Thyroid gland (tissue), 4 donors: Measurements from ENCODE around the gene RAB5B. TPM values are rescaled to one million over a fixed set of nuclear protein-coding genes. Genes with fewer than 3 reads are reported as not detected.
"Not testable (repeated sequence)": the region's sequence is repeated elsewhere in the genome, so short reads cannot be mapped to it uniquely, and the experiment has no call there.

ENCODE experiments used
- DNase-seq, 2 donors: peaks; one replicate each; pipeline ENCODE4 v3.0.0-alpha.2; 2019
- H3K27ac ChIP-seq, 3 donors: fragments of 200-600 bp; sonication (generic); 1 replicate in 2 of 3; 2 replicates in 1 of 3; pipeline ENCODE4 v1.5.1; 2016 to 2019; ENCODE audit warnings: mild to moderate bottlenecking in 1 of 3, moderate library complexity in 1 of 3
- H3K27me3 ChIP-seq: fragments of 200-600 bp; sonication (generic); one replicate; pipeline ENCODE4 v1.5.1; 2019
- H3K36me3 ChIP-seq, 2 donors: fragments of 200-600 bp; sonication (generic); one replicate each; pipeline ENCODE4 v1.5.1; 2016 to 2019
- H3K4me1 ChIP-seq, 2 donors: fragments of 200-600 bp; sonication (generic); one replicate each; pipeline ENCODE4 v1.5.1; 2017 to 2019
- H3K4me3 ChIP-seq, 3 donors: fragments of 200-600 bp; sonication (generic); replicated peaks in 1 of 3; 1 replicate in 2 of 3; 2 replicates in 1 of 3; pipeline ENCODE4 v1.5.1; 2016; ENCODE audit warnings: mild to moderate bottlenecking in 1 of 3
- H3K9me3 ChIP-seq: fragments of 200-600 bp; sonication (generic); one replicate; pipeline ENCODE4 v1.5.1; 2017
- CTCF ChIP-seq, 6 experiments: fragments of 200-600 bp in 3 of 6; fragments of 450-650 bp in 3 of 6; sonication (generic) in 3 of 6; IDR thresholded peaks; one replicate each; pipeline ENCODE4 v1.5.1; 2016 to 2019; ENCODE audit warnings: antibody characterized with exemption in 6 of 6, mild to moderate bottlenecking in 2 of 6, inconsistent platforms in 1 of 6, moderate library complexity in 1 of 6
- POLR2A ChIP-seq, 2 donors: fragments of 450-650 bp; IDR thresholded peaks; one replicate each; pipeline ENCODE4 v1.6.1; 2017; ENCODE audit warnings: antibody characterized with exemption in 2 of 2, mild to moderate bottlenecking in 2 of 2, moderate library complexity in 1 of 2
- WGBS, 2 donors: methylation state at CpG; one replicate each; pipeline ENCODE4 v1.1.5; 2017; 5-methylcytosine and 5-hydroxymethylcytosine counted together
- intact Hi-C: fragments of 100-400 bp; cut with DNase I; formaldehyde crosslinking; loops from one replicate; pipeline ENCODE4 v1.15.1; 2023
- total RNA-seq, 4 donors: library from RNA; depleted of rRNA; stranded (reverse); fragments of >200 nt; gene quantifications; one replicate each; pipeline ENCODE4 v1.2.3, GENCODE V29; 2016

Gene RAB5B
- total RNA-seq, 4 donors from 2014 or later: 104 to 119 (median 107) TPM

- intact Hi-C loops: loop anchor here (10.0 kb wide), 1 partner anchor 64 kb away; the partner anchor contains the start of gene PA2G4
Measured at GRCh38 chr12:56040963-56041551, 67.2 kb downstream of the RAB5B start.

GRCh38 chr12:56041552-56042429 lies 67.9 kb downstream of the RAB5B start, which contains the start of gene RPS26:
RPS26 (plus strand) TSS chr12:56041918; CDS start chr12:56042167, 249 bp downstream.
- TF ChIP-seq POLR2A (IDR thresholded peaks at IDR 0.05): peak in 1 of 2 donors; percentile 88
- TF ChIP-seq CTCF (IDR thresholded peaks at IDR 0.05): peak in 3 of 6 experiments; percentile 14 to 61 (median 45)
- peak within 1 kb of the TSS; percentile 74 to 88 (median 80) for H3K4me3 ChIP-seq
- peak; percentile 97 to 98 for DNase-seq
- intact Hi-C loops: loop anchor here (10.0 kb wide), 1 partner anchor 63 kb away; the partner anchor contains the start of gene PA2G4
- H3K27ac ChIP-seq: peak within 1 kb of the TSS; percentile 94 to 97 (median 94)
- H3K36me3 ChIP-seq: peaks cover 20 to 23% of the 10 kb centered on the region in 2 donors
- H3K4me1 ChIP-seq: peaks cover 7 to 11% of the 10 kb centered on the region in 2 donors
- 0 to 1% methylated on average over 41 to 49 of the region's 50 CpGs for WGBS, 2 donors
- no peaks in the 10 kb centered on the region for H3K27me3 ChIP-seq
- H3K9me3 ChIP-seq: no peaks in the 10 kb centered on the region

More at GRCh38 chr12:56040963-56041551, 67.2 kb downstream of the RAB5B start:
- DNase-seq: no peak
- 57 to 61% methylated on average over 14 of the region's 14 CpGs for WGBS, 2 donors
- H3K9me3 ChIP-seq: no peaks in the 10 kb centered on the region
- H3K27ac ChIP-seq: peak overlapping the region; percentile 94 to 97 (median 94)
- H3K27me3 ChIP-seq: no peaks in the 10 kb centered on the region
- no peak for TF ChIP-seq POLR2A (IDR thresholded peaks at IDR 0.05)
- no peak for TF ChIP-seq CTCF (IDR thresholded peaks at IDR 0.05)
- H3K36me3 ChIP-seq: peaks cover 20 to 23% of the 10 kb centered on the region in 2 donors
- peaks cover 7 to 11% of the 10 kb centered on the region in 2 donors for H3K4me1 ChIP-seq
- peak overlapping the region in 1 of 3 donors; percentile 80 for H3K4me3 ChIP-seq

GRCh38 chr12:56042430-56042813 lies 68.5 kb downstream of the RAB5B start:
- peaks cover 20 to 23% of the 10 kb centered on the region in 2 donors for H3K36me3 ChIP-seq
- intact Hi-C loops: loop anchor here (10.0 kb wide), 1 partner anchor 62 kb away; the partner anchor contains the start of gene PA2G4
- peaks cover 7 to 11% of the 10 kb centered on the region in 2 donors for H3K4me1 ChIP-seq
- peak in 1 of 2 donors; percentile 10 for DNase-seq
- H3K9me3 ChIP-seq, H3K27me3 ChIP-seq: not testable (repeated sequence)
- peak overlapping the region; percentile 94 to 97 (median 94) for H3K27ac ChIP-seq
- 0 to 1% methylated on average over 11 to 20 of the region's 20 CpGs for WGBS, 2 donors
- H3K4me3 ChIP-seq: peak overlapping the region; percentile 74 to 88 (median 80)

- no peak for DNase-seq
- Histone ChIP-seq H3K4me3 (peak overlapping the region; percentile 74 to 88 (median 80)), H3K4me1 (peaks cover 7 to 11% of the 10 kb centered on the region in 2 donors), H3K36me3 (peaks cover 20 to 23% of the 10 kb centered on the region in 2 donors), H3K9me3 (no peaks in the 10 kb centered on the region), H3K27me3 (no peaks in the 10 kb centered on the region), H3K27ac (peak overlapping the region in 2 of 3 donors; percentile 94 to 97)
- intact Hi-C loops: loop anchor here (10.0 kb wide), 1 partner anchor 62 kb away; the partner anchor contains the start of gene PA2G4
- WGBS, 2 donors: 41 to 45% methylated on average over 9 of the region's 9 CpGs
- no peak for TF ChIP-seq CTCF (IDR thresholded peaks at IDR 0.05)
- no peak for TF ChIP-seq POLR2A (IDR thresholded peaks at IDR 0.05)
Measured at GRCh38 chr12:56042843-56043242, 69.0 kb downstream of the RAB5B start.

Other genes starting within 250 kb of the RAB5B start
- 1,000 to 10,000 TPM in 3 of 4 donors, 100 to 1,000 TPM in 1; 683 to 1,145 (median 1,122) TPM for gene CD63, start 245.1 kb upstream of the RAB5B start, total RNA-seq
- 1 to 10 TPM; 4.8 to 7.5 (median 6.7) TPM for gene GDF11, start 231.0 kb upstream of the RAB5B start, total RNA-seq
- gene SARNP, start 156.4 kb upstream of the RAB5B start, total RNA-seq: 10 to 100 TPM; 33.6 to 61.0 (median 52.3) TPM
- gene ORMDL2, start 156.0 kb upstream of the RAB5B start, total RNA-seq: 10 to 100 TPM; 17.7 to 39.2 (median 23.4) TPM
- 10 to 100 TPM; 39.6 to 49.0 (median 45.1) TPM for gene DNAJC14, start 144.5 kb upstream of the RAB5B start, total RNA-seq
- gene MMP19, start 131.1 kb upstream of the RAB5B start, total RNA-seq: 1 to 10 TPM; 2.3 to 4.2 (median 3.4) TPM
- gene PYM1, start 46.2 kb upstream of the RAB5B start, total RNA-seq: 10 to 100 TPM; 28.6 to 48.2 (median 43.7) TPM
- 10 to 100 TPM; 20.6 to 55.9 (median 28.7) TPM for gene DGKA, start 42.9 kb upstream of the RAB5B start, total RNA-seq
- 1 to 10 TPM; 1.7 to 5.8 (median 3.0) TPM for gene PMEL, start 8.0 kb upstream of the RAB5B start, total RNA-seq
- gene CDK2, start 7.2 kb upstream of the RAB5B start, total RNA-seq: 10 to 100 TPM; 13.9 to 17.2 (median 15.8) TPM
- 10 to 100 TPM; 18.7 to 36.8 (median 36.2) TPM for gene SUOX, start 23.2 kb downstream of the RAB5B start, total RNA-seq
- 10 to 100 TPM in 2 of 4 donors, 1 to 10 TPM in 2; 4.2 to 10.9 (median 9.4) TPM for gene IKZF4, start 47.0 kb downstream of the RAB5B start, total RNA-seq
- 1,000 to 10,000 TPM in 1 of 4 donors, 100 to 1,000 TPM in 2, 10 to 100 TPM in 1; 81.4 to 1,193 (median 632) TPM for gene RPS26, start 67.8 kb downstream of the RAB5B start, total RNA-seq
- gene ERBB3, start 106.1 kb downstream of the RAB5B start, total RNA-seq: 10 to 100 TPM; 14.7 to 30.0 (median 20.4) TPM
- 100 to 1,000 TPM in 3 of 4 donors, 10 to 100 TPM in 1; 94.0 to 142 (median 122) TPM for gene PA2G4, start 130.5 kb downstream of the RAB5B start, total RNA-seq
- gene RPL41, start 142.6 kb downstream of the RAB5B start, total RNA-seq: 1,000 to 10,000 TPM; 1,344 to 2,817 (median 2,330) TPM
- gene ZC3H10, start 144.2 kb downstream of the RAB5B start, total RNA-seq: 1 to 10 TPM; 4.7 to 7.7 (median 5.6) TPM
- gene ESYT1, start 154.2 kb downstream of the RAB5B start, total RNA-seq: 10 to 100 TPM; 60.6 to 84.7 (median 68.7) TPM
- 100 to 1,000 TPM in 1 of 4 donors, 10 to 100 TPM in 3; 33.4 to 115 (median 48.1) TPM for gene MYL6B, start 178.5 kb downstream of the RAB5B start, total RNA-seq
- gene MYL6, start 184.3 kb downstream of the RAB5B start, total RNA-seq: 1,000 to 10,000 TPM; 1,110 to 2,359 (median 1,915) TPM
- 100 to 1,000 TPM in 1 of 4 donors, 10 to 100 TPM in 3; 76.5 to 101 (median 83.0) TPM for gene SMARCC2, start 215.4 kb downstream of the RAB5B start, total RNA-seq
- gene RNF41, start 247.8 kb downstream of the RAB5B start, total RNA-seq: 10 to 100 TPM; 63.4 to 89.7 (median 73.4) TPM